Left ventricle myocardium inferior (tissue), 1 donor: Measurements from ENCODE around the gene ELMO1. TPM values are rescaled to one million over a fixed set of nuclear protein-coding genes. Genes with fewer than 3 reads are reported as not detected.

Experiments used
- DNase-seq: peaks from one replicate; pipeline ENCODE4 v3.0.0-alpha.2; 2020
- H3K27ac ChIP-seq: fragments of 200-600 bp; replicated peaks from 2 replicates; pipeline ENCODE4 v1.8.0; 2021
- H3K27me3 ChIP-seq: fragments of 200-600 bp; 2 replicates; pipeline ENCODE4 v1.8.0; 2021; ENCODE audit warnings: low read depth
- H3K36me3 ChIP-seq: fragments of 200-600 bp; 2 replicates; pipeline ENCODE4 v1.8.0; 2021
- H3K4me1 ChIP-seq: fragments of 200-600 bp; 2 replicates; pipeline ENCODE4 v1.8.0; 2021
- H3K4me3 ChIP-seq: fragments of 200-600 bp; 2 replicates; pipeline ENCODE4 v1.8.0; 2021; ENCODE audit warnings: mild to moderate bottlenecking, moderate library complexity
- H3K9me3 ChIP-seq: fragments of 200-600 bp; replicated peaks from 2 replicates; pipeline ENCODE4 v1.8.0; 2021
- intact Hi-C: fragments of 100-400 bp; cut with micrococcal nuclease; formaldehyde crosslinking; loops from one replicate; pipeline ENCODE4 v1.11.0; 2022
- total RNA-seq: library from RNA; stranded (reverse); fragmentation: NEBNext Ultra II Directional; extraction: Animal tissue kit (Norgen Biotek cat#: 25700); gene quantifications from one replicate; pipeline ENCODE4 v1.2.1, GENCODE V29; 2021
- TF ChIP-seq, protein P1 (sequence below): fragments of 200-600 bp; IDR thresholded peaks from 2 replicates; pipeline ENCODE4 v1.8.0; 2021; ENCODE audit warnings: antibody characterized with exemption, mild to moderate bottlenecking, borderline replicate concordance
- donor health status: DM: no; HTN: yes; CAD: no; lungs with severe emphysema.

The ELMO1 gene
- total RNA-seq, 1 donor from 2014 or later, result 10.0 TPM

- intact Hi-C loops, result no loop called here
- Histone ChIP-seq H3K27ac (no peak overlapping the region), H3K27me3 (no peaks in the 10 kb centered on the region), H3K4me1 (no peaks in the 10 kb centered on the region), H3K9me3 (no peaks in the 10 kb centered on the region), H3K4me3 (no peak overlapping the region), H3K36me3 (peaks cover 31% of the 10 kb centered on the region)
- no peak for DNase-seq
- TF ChIP-seq, protein P1, sequence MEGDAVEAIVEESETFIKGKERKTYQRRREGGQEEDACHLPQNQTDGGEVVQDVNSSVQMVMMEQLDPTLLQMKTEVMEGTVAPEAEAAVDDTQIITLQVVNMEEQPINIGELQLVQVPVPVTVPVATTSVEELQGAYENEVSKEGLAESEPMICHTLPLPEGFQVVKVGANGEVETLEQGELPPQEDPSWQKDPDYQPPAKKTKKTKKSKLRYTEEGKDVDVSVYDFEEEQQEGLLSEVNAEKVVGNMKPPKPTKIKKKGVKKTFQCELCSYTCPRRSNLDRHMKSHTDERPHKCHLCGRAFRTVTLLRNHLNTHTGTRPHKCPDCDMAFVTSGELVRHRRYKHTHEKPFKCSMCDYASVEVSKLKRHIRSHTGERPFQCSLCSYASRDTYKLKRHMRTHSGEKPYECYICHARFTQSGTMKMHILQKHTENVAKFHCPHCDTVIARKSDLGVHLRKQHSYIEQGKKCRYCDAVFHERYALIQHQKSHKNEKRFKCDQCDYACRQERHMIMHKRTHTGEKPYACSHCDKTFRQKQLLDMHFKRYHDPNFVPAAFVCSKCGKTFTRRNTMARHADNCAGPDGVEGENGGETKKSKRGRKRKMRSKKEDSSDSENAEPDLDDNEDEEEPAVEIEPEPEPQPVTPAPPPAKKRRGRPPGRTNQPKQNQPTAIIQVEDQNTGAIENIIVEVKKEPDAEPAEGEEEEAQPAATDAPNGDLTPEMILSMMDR, result no peak
These were observed 567.3 kb downstream of the ELMO1 start for GRCh38 chr7:36881233-36881874.

DNA sequence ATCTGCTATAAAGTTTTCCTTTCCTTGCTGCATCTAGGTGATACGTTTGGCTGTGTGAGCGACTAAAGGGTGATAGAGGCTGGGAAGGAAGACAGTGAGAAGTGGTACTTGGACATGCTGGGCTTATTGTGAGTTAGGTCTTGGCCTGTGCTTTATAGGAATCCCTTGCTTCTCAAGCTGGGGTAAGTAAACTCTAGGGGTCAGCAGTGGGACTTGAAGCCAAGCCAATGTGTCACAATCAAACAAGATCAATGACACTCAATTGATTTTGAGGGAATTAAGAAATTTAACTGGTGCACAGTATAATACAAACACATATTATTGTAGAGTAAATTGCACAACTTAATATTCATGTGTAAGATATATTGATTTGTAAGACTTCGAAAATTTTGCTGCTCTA is 568.6 kb downstream of the ELMO1 start:
- Histone ChIP-seq H3K4me1 (no peaks in the 10 kb centered on the region), H3K36me3 (peaks cover 31% of the 10 kb centered on the region), H3K27me3 (no peaks in the 10 kb centered on the region), H3K9me3 (no peaks in the 10 kb centered on the region), H3K27ac (no peak overlapping the region), H3K4me3 (no peak overlapping the region)
- intact Hi-C loops, result no loop called here
- DNase-seq, result no peak
- TF ChIP-seq, protein P1, result no peak

DNA sequence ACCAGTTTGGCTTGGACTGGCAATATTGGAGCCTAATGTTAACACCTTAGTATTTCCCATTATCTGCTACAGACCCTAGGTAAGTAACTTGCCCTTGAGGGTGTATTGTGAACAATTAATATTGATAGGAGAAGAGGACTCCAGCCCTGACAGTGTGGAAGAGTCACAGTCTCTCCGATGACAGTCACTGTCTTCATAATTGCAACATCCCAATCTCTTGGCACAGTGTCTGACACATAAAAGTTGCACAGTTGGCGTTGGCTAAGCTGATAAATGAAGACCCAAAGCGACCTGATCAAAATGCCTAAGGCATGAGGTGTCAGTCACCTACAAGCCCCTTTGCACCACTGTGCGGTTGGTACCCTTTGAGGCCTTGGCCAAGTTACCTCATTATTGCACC is 569.6 kb downstream of the ELMO1 start:
- Histone ChIP-seq H3K9me3 (no peaks in the 10 kb centered on the region), H3K36me3 (peaks cover 37% of the 10 kb centered on the region), H3K4me1 (no peaks in the 10 kb centered on the region), H3K4me3 (no peak overlapping the region), H3K27me3 (no peaks in the 10 kb centered on the region), H3K27ac (no peak overlapping the region)
- TF ChIP-seq, protein P1, result no peak
- no peak for DNase-seq
- intact Hi-C loops, result no loop called here

DNA sequence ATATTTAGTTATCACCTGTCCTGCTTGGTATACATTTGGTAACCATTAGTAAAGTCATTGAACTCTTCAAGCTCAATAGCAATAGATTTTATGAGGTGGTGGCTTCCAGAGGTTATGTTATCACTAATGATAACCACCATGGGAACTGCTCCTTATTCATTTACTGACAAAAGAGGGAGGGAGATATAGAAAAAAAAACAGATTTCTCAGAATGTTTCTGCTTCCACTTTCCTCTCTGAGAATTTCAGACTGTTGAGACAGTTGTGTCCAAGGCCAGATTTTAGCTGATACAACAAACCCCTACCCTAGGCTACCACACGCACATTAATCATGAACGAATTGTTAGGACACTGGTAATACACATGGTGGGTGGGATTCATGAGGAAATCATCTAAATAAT is 570.4 kb downstream of the ELMO1 start:
- Histone ChIP-seq H3K4me3 (no peak overlapping the region), H3K36me3 (peaks cover 37% of the 10 kb centered on the region), H3K27ac (no peak overlapping the region), H3K27me3 (no peaks in the 10 kb centered on the region), H3K9me3 (no peaks in the 10 kb centered on the region), H3K4me1 (no peaks in the 10 kb centered on the region)
- intact Hi-C loops, result no loop called here
- TF ChIP-seq, protein P1, result no peak
- no peak for DNase-seq

GRCh38 chr7:36875794-36876193 is 572.9 kb downstream of the ELMO1 start:
- no peaks in the 10 kb centered on the region for H3K9me3 ChIP-seq
- TF ChIP-seq, protein P1, result no peak
- no peak overlapping the region for H3K4me3 ChIP-seq
- H3K36me3 ChIP-seq, result peaks cover 34% of the 10 kb centered on the region
- H3K27me3 ChIP-seq, result no peaks in the 10 kb centered on the region
- DNase-seq, result no peak
- H3K27ac ChIP-seq, result no peak overlapping the region
- H3K4me1 ChIP-seq, result no peaks in the 10 kb centered on the region
- intact Hi-C loops, result no loop called here
